Measurements from ENCODE around the gene LTBP1.

GRCh38 chr2:33019796-33020195, 73.0 kb downstream of the LTBP1 start:
- TF ChIP-seq CTCF (conservative IDR thresholded peaks at IDR 0.05; ENCODE audit: low read length) (no peak), EZH2phosphoT487 (IDR thresholded peaks at IDR 0.05; ENCODE audit: borderline replicate concordance, low read depth, low read length) (no peak)
